HG03159 (cell line): Measurements from ENCODE around the gene NCF2.
A peak's percentile ranks its signal among the peaks of the same experiment; 100 is the strongest.
"Not testable (repeated sequence)": the region's sequence is repeated elsewhere in the genome, so short reads cannot be mapped to it uniquely, and the experiment has no call there.

Experiments used
- ATAC-seq: cut with Tn5 transposase; IDR thresholded peaks from one replicate; pipeline ENCODE4 v1.9.1; 2021; ENCODE audit warnings: mild to moderate bottlenecking, moderate library complexity; ENCODE audit not compliant: unreplicated experiment

Gene NCF2, protein sequence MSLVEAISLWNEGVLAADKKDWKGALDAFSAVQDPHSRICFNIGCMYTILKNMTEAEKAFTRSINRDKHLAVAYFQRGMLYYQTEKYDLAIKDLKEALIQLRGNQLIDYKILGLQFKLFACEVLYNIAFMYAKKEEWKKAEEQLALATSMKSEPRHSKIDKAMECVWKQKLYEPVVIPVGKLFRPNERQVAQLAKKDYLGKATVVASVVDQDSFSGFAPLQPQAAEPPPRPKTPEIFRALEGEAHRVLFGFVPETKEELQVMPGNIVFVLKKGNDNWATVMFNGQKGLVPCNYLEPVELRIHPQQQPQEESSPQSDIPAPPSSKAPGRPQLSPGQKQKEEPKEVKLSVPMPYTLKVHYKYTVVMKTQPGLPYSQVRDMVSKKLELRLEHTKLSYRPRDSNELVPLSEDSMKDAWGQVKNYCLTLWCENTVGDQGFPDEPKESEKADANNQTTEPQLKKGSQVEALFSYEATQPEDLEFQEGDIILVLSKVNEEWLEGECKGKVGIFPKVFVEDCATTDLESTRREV

DNA sequence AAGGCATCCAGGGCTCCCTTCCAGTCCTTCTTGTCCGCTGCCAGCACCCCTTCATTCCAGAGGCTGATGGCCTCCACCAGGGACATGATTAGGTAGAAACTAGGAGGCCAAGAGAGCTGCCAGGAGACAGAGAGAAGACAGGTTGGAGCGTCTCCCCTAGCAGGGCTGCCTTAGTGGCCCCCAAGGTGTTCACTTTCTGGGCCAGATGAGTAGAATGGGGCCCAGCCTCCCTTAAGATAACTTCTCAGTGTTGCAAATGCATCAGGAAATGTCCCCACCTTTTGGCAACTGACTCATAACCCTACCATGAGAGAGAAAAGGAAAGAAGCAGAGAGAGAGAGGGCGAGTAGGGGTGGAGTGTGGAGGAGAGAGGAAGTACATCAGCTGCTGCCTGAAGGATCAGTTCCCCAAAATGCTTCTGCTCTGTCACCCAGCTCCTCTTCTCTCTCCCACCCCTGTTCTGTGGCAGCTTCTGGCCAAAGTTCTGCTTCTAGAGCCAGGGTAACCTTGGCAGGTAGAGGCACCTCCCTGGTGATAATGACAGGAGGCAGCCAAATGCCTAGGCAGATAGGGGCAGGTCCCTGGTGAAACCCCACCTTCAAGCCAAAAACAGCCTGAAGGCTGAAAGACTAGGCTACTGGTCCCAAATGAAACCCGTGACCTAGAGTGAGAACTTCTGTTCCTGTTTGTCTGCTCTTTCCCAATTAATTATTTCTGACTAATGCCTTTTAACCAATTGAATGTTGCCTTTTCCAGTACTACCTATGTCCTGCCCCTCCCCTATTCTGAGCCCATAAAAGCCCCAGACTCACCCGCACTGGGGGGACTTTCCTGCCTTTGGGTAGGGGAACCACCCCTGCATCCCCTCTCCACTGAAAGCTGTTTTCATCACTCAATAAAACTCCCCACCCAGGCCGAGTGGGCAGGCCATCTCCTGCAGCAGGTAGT, at the start of gene NCF2:
TSS of gene NCF2 (minus strand) at position 216 of the 948 bp plus-strand sequence. CDS start at position 86, 130 bp downstream.
- ATAC-seq = peak; percentile 82

DNA sequence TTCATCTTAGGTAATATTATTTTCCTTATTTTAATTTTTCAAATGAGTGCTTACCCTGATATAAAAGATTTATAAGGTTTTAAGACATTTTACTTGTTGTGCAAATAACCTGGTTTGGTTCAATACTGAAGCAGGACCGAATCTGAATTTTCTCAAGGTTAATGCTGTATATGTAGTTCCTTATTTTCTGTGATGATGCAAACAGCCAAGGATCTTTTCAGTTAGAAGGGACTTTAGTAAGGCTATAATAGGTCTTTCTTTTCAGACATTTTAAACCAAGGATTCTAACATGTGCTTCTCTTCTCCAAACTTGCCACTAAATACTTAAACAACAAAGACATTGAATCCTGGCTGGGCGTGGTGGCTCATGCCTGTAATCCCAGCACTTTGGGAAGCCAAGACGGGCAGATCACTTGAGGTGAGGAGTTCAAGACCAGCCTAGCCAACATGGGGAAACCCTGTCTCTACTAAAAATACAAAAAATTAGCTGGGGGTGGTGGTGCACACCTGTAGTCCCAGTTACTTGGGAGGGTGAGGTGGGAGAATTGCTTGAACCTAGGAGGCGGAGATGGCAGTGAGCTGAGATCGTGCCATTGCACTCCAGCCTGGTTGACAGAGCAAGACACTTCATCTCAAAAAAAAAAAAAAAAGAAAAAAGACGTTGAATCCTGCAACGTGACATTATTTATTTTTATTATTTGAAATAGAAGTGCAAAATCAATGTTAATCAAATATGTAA, 48.6 kb upstream of the NCF2 start:
- ATAC-seq = no peak

DNA sequence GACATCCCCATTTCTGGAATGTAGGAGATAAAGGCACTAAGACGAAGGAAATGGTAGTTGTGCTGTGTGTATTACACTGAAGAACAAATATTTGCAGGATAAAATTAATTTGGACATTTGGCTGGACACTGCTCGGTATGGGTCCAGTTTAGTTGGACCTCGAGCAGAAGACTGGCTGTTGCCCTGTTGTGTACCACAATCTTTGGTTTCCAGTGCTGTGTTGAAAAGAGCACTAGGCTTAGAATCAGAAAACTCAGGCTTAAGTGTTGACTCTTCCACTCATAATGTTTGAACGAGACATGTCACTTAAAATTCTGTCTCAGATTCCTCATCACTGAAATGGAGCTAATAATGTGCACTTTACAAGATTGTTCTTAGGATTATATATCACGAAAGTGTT, 46.5 kb upstream of the NCF2 start:
- no peak for ATAC-seq

DNA sequence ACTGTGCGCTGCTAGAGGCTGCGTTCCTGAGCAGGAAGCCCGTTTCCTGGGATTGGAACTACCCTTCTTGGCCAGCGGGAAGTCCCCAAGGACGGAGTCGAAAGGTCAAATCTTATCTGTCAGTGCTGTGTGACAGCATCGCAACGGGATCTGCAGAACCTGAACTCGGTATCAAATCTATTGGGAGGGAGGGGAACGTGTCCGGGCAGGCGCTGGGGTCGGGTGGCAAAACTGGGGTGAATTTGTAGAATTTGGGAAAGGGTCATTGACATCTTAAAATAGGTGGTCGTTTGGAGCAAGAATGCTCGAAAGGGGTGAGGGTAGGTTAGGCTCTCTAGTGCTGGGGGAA, 46.0 kb upstream of the NCF2 start:
- ATAC-seq = no peak

DNA sequence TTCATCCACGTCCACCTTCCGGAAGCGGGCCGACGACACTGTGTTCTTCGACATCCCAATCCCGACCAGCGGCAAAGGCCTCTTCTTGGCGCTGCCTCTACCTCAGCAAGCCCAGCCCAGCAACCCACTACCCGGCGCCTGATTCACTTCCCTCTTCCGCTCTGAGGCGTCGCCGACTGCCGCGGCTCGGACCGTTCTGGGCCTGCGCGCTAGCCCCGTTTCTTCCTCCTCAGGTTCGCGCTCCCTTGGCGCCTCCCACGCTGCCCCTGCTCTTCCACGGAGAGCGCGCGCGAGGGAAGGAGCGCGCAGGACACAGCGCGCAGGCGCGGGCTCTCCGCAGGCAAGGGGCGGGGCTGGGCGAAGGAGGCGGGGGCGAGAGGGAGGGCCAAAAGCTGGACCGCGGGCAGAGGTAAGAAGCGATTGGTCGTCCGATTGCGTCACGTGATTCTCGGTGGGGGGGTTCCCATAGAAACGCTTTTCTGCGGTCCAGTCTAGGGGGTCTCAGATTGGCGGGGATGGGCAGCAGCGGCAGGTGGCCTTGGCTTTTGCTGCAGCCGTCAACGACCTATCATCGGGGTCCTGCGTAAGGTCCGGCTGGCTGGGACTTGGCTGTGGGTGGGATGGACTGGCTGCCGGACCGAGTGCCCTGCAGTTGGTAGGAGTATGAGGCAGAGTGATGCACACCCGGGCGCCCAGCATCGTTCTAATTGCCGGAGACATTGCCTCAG, 45.5 kb upstream of the NCF2 start, which contains the start of gene ARPC5:
TSS of gene ARPC5 (minus strand) at position 178 of the 728 bp plus-strand sequence. CDS start at position 54, 124 bp downstream.
- peak; percentile 87 for ATAC-seq

DNA sequence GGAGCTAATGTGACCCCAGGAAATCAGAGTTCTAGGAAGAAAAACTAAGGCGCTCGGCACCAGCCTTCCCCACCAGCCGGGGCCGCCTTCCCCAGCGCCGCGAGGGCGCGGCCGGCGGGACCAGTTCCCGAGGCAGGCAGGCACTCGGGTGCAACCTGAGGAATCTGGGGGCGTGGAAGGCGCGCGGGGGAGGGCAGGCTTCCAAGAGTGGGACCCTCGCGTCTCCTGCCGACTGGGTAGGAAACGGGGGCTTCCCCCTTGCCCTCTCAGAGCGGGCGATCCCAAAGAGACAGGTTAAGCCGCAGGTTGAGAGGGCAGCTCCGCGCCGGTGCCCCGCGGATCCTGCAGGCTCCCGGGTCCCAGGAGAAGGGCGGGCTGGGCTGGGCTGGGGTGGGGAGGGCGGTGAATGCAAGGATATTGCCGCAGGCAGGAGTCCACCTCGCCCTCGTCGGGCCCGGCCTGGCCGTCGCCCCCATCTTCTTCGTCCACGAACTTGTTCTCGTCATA, 44.9 kb upstream of the NCF2 start:
- ATAC-seq = peak; percentile 3

DNA sequence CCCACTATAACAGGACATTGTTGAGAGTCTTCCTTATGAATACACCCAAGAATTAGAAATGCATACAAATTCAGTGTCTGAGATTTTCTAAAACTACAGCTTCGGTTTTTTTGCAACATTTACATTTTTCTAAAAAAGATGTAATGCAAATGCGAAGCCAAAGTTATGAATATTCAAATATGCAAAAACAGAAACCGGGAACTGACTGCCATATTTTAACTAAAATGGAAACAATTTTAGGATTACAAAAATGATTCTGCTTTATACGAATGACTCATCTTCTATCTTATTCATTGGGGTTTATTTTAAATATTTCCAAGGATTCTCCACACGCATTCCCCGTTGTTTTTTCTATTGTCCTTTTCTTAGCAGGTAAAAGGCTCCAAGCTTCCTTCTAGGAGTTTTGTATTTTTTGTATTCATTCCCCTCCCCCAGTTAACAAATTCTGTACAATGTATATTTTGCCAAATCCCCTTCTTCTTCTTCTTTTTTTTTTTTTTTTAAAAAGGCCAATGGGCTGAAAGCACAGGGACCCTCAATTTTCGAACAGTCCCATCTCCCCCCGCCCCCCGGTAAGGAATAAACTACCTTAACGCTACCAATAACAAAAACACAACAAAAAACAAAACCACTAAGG, 44.3 kb upstream of the NCF2 start:
- no peak for ATAC-seq

DNA sequence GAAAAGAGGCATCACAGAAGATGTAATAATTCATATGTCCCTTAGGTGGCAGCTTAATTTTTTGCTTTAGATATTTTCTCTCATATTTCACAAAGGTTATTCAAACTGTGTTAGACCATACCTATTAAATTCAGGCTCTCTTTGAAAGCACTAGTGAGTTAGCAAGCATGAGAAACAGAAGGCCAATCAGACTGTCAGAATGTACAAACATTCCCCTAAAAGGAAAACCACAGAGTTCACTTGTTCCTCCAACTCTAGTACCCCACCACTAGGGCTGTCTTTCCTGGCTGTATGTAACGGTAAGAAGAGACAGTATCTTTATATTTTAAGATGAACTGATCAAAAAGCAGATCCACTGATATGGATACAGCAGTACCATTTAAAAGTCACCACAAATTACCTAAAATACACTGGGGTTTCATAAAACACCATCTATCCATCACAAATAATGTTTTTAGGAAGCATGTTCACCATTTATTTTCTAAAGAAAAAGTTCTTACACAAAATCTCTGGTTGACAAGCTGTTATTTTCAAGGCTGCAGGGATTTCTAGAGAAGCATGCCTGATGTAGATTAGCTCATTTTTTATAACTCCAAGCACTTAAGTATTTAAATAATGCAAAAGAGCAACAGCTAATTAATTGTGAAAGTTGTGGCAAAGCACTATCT, 43.6 kb upstream of the NCF2 start:
- ATAC-seq = peak; percentile 38

DNA sequence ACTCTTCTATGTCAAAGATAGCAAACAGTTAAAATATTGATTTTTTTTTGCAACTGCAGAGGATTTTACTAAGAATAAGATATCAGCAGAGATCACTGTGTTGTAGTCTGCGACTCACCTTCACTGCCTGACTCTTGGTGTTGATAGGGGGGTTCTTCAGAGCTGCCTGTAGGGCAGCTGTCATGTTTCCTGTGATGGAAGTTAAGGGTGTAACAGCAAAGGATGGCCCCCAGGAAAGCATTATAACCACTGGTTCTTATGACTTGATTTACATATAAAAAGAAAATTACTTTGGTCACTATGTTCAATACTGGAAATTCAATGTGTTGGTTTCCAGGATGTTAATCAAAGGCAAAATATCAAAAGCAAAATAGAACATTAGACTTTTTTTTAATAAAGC, 42.7 kb upstream of the NCF2 start:
- no peak for ATAC-seq

DNA sequence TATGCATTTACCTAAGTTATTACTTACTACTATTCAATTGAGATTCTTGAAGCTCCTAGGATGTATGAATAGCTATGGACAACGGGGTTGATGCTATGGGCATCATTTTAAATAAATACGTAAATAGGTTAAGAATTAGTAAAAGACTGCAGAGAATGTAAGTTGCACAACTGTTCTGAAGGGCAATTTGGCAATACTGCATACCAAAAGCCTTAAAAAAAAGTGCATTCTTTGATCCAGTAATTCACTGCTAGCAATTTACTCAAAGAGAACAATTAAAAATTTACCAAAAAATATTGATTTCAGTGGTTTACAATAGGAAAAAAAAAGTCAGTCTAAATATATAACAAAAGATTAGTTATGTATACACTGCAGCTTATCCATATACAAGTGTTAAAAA, 41.9 kb upstream of the NCF2 start:
- ATAC-seq = no peak

DNA sequence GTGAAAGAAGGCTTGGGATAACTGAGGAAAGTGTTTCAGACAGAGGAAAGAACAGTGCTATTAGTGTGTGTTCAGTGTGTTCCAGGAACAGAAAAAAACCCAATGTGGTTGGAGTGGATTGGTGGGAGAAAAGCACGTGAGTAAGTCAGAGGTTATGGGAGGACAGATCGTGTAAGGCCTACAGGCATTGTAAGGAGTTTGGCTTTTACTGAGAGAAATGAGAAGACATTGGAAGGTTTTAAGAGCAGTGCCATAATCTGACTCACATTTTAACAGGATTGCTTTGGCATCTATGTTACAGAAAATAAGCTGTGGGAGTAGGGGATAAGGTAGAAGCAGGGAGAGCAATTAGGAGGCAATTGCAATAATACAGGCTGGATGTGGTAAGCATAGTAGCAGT, 40.5 kb upstream of the NCF2 start:
- no peak for ATAC-seq

DNA sequence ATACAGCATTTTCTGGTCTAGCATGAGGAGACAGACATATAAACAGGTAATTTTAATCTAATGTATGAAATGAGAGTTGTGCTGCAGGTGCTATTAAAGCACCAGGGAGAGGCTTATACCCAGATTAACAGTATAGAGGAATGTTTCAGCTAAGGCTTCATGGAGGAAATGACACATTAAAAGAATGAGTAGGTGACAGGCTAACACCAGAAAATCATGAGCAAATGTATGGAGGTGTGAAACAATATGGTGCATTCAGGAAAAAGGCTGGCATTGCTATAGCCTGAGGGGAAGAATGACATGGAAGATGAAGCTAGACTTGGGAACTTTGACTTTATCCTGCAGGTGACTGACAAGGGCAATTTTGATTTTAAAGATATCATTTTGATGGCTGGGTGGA, 38.3 kb upstream of the NCF2 start:
- ATAC-seq = no peak

DNA sequence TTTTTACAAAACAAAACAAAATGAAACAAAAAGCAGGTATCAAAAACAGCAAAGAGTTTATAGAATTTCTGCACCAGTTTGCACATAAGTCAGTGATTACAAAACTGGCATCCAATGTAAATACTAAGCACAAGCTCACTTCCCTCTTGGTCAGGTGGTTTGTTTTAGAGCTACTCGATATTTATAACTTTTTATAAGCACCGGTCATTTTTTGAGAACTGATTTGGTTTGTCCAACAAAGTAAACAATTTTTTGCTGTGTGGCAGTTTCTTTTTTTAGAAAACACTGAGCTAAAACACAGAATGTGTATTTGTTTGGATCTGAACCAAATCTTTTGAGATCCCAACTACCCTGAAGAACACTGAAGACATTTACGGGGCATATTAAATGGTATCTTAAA, 36.0 kb upstream of the NCF2 start:
- not testable (repeated sequence) for ATAC-seq

DNA sequence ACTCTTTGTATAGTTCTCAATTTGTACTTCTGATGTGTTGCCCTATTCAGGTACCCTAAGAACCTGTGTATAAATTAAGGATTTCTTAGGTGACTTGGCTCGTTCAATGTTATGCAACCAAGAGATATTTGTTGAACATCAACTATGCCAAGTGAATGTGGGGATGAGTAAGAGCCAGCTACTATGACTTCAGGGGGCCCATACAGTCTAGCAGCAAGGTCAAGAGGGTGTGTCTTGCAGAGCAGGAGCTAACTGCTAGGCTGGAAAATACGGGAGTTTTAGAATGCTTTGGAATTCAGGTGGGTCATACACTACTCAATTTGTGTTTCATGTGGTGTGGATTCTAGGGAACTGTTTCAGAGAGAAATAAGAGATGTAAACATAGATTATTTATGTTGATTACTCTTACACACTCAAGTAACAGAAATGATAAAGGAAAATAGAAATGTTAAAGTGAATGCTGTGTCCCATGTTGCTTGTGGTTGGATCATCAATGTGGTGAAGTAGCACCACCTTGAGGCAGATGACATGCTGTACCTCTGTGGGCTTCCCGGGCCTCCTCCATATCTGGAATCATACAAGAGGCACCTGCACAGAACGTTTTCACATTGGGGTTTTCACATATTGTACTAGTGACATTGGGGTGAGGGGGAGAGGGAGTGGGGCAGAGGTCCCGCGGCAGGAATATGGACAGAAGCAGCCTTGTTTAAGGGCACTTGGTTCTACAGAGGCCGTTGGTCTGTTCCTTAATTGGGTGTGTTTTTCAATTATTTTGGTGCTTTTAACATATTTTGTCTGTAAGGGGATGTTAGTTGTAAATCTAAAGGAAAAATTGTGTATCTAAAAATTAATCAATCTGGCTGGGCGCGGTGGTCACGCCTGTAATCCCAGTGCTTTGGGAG, 32.9 kb upstream of the NCF2 start:
- peak; percentile 85 for ATAC-seq

DNA sequence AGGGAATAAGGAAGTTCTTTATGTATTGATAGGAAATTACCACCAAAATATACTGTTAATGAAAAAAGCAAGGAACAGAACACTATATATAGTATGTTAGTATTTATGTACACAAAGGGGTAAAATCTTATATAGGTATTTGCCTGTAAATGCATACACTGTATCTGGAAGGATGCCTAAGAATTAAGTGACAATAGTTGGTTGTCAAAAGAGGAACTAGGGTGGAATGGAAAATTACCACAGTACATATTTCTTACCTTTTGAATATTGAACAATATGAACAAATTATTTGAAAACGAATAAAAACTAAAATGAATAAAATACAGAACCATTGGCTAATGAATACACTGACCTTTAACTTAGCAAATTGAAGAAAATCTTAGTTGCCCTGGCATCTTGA, 31.8 kb upstream of the NCF2 start:
- ATAC-seq = no peak

DNA sequence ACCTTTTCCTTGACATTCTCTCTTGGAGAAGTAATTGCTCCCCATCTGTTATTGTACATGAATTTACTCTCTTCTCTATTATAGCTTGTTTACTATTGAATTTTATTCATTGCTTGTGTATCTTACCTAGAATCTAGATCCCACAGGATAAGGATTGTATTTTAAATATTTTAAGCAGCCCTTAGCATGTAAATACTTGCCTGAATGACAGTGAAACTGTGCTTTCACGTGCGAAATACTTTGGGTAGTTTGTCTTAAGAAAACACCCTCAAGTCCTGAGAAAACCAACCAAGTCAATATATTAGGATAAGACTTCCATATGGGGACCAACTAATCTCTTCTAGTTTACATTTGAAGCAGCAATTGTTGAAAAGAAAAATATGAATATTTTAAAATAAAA, 30.1 kb upstream of the NCF2 start:
- ATAC-seq = no peak

DNA sequence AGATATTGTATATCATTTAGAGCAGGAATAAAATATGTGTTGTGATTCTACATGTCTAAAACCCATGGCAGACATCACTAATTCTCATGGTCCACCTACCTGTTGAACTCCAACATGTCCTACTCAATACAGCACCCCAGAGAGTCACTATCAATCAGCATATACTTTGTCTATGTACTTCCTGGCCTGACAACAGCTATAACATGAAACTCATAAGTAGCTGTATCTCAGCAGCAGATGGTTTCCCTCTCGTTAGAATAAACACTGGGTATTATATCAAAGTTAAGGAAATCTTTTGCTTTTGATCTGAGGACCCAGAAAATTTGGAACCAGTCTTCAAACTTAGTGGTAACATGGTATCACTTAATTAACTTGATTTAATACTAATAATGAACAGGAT, 29.5 kb upstream of the NCF2 start:
- ATAC-seq = no peak

DNA sequence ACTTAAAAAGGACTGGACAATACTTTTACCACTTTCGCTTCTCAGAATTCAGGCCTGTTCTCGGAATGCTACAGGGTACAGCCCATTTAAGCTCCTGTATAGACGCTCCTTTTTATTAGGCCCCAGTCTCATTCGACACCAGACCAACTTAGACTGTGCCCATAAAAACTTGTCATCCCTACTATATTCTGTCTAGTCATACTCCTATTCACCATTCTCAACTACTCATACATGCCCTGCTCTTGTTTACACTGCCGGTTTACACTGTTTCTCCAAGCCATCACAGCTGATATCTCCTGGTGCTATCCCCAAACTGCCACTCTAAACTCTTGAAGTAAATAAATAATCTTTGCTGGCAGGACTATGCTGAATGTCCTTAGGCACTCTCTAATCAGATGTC, 27.9 kb upstream of the NCF2 start:
- not testable (repeated sequence) for ATAC-seq
